NCI-H2196 (cell line): ENCODE results near the gene RNLS.

ENCODE experiments used
- DNase-seq: peaks from one replicate; lab custom pipeline; 2025; ENCODE audit not compliant: unreplicated experiment; lab: John Stamatoyannopoulos, UW

RNLS gene

DNA sequence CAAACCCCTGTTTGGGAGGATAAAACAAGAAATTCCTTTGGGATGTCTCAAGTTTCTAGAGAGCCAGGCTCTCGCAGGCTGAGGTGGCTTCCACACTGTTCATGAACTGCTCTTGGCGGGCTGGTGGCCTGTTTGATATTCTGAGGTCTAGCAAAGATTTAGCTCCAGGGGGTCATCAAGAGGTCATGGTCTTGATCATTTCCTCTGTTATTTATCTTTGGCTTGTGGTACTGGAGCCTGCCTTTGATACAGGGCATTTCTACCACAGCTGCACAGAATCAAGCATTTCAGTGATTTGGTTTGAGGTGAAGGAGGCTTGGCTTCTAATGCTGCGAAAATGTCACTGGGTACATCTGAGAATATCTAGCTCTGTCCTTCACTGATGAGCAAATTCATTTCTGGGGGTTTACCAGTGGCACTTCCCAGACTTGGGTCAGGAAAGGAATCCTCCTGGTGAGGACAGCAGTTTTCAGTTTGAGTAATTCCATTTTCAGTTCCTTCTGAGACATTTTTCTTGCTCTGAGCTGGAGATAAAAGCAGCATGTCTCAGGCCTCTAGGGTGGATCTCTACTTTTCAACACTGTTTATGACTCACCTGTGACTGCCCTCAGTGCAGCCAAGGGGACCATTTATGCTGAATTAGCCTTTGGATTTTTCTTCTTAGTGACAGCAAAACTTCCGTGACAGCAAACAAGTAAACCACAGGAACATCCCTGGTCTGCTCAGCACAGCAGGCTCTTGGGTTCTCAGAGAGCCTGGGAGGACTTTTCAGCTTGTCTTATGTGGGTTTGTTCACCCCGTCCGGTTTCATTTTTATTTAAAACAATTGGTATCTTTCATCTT is 312.0 kb downstream of the RNLS start:
- DNase-seq, result no peak

GRCh38 chr10:88270061-88270808 is 312.9 kb downstream of the RNLS start:
- DNase-seq, result no peak

DNA sequence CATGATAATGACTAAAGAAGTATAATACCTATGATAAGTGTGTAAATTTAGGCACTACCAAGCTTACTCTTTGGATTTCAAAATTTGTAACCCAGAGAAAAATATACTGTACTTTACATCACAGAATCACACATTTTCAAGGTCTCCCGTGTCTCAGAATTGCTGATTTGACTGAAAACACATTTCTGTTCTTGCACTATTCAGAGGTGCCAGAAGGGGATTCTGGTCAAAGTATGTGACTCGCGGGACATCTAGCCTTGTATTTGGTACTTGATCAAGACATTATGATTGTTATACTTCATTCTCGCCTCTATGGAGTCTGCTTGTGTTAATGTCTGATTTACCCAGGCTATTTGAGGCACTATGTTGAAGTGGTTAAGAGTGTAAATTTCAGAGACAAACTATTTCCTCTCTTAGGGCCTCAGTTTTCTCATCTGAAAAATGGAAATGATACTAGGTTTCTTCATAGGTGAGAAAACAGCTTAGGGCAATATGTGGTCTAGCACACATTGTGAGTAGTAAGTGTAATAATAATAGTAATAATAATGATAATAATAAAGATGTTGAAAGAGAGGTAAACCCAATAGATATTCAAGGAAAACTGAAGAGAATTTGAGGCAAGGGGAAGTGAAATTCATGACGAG is 320.4 kb downstream of the RNLS start:
- DNase-seq, result no peak

GRCh38 chr10:88261152-88261551 is 322.0 kb downstream of the RNLS start:
- no peak for DNase-seq

- DNase-seq, result no peak
Measured at GRCh38 chr10:88260329-88261051, 322.6 kb downstream of the RNLS start.

- DNase-seq, result no peak
Measured at GRCh38 chr10:88259381-88259780, 323.7 kb downstream of the RNLS start.

DNA sequence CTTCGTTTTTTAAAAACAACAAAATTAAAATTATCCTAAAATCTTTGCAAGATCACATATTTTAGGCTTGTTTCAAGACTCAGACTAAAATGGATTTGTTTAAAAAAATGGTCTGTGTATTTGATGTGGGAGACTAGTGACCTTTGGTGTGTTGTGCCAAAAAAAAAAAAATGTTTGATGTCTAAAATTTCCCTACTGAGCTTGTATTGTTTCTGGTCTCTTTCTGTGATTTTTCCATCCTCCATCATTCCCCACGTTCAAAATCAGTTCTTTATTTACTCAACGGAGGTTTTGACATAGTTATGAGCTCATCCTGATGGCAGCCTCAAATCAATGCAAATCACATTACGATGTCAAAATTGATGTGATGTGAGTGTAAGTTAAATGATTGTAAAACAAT is 326.2 kb downstream of the RNLS start:
- DNase-seq, result no peak

- no peak for DNase-seq
Measured at GRCh38 chr10:88256013-88256680, 327.0 kb downstream of the RNLS start.

DNA sequence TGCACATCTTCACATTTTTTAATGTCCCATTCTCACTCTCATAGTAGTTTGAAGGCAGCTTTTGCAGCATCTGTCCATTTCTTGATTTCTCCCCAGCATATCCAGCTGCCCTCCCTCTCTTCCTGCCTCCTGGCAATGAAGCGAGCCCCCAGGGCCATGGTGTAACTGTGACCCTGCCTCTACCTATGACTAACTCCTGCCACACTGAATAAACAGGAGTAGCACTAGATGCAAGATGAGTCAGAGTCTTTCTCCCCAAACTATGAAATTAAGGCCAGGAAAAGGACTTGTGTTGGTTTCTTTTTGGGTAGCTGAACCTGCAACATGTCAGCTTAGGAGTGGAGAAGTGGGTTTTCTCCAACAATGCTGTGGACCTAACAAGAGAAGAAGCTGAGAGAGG is 329.0 kb downstream of the RNLS start:
- no peak for DNase-seq

DNA sequence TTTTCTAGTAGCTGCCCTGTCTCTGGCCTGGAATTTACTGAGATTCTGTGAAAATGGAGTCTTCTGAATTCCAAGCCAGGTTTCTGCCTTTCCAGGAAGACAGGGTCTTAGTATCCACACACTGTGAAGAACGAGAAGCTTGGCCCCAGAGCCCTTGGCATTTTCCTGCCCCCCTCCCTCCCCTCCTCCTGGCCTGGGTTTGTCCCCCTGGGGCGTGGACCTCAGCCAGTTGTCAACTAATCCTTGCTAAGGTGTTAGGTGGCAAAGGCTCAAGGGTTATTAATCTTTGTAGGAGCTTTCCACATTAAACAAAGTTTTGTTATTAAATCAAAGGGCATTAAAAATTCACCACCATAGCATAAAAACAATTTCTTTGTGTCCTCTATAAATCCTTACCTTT is 329.5 kb downstream of the RNLS start:
- DNase-seq, result no peak

GRCh38 chr10:88253128-88253527 is 330.0 kb downstream of the RNLS start:
- DNase-seq, result no peak

DNA sequence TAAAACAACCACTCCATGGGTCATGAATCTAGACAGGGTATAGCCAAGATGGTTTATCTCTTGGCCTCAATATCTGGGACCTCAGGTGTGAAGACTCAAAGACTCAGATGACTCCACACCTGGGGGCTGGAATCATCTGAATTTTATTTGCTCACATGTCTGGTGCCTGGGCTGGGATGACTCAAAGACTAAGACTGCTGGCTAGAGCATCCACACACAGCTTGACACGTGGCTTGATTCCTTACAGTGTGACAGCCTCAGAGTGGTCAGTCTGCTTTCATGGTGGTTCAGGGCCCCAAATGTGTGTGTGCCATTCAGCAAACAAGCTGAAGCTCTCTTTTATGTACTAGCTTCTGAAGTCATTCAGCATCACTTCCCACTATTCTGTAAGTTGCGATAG is 333.7 kb downstream of the RNLS start:
- no peak for DNase-seq

GRCh38 chr10:88246675-88247074 is 336.4 kb downstream of the RNLS start:
- no peak for DNase-seq

DNA sequence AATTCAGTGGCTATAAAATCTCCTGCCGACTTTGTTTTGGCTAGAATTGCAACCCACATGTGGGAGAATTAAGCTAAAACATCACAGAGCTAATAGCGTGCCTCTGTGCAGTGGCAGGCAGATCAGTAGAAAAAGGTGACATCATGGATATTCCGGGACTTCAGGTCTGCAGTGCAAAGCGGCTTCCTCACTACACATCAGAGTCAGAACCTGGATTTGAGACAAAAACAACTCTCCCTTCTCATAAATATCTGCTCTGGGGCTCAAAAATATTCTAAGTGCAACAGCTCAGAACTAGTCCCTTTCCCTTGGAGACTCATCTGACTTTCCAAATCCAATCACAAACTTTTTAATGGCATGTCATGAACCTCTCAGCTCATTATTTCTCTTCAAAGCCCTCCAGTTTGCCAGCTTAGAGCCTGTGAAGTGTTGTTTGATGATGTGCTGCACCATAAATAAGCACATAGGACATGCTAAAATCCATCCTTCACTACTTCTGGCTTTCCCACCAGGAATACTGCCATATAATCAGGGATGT is 337.1 kb downstream of the RNLS start:
- DNase-seq, result no peak

DNA sequence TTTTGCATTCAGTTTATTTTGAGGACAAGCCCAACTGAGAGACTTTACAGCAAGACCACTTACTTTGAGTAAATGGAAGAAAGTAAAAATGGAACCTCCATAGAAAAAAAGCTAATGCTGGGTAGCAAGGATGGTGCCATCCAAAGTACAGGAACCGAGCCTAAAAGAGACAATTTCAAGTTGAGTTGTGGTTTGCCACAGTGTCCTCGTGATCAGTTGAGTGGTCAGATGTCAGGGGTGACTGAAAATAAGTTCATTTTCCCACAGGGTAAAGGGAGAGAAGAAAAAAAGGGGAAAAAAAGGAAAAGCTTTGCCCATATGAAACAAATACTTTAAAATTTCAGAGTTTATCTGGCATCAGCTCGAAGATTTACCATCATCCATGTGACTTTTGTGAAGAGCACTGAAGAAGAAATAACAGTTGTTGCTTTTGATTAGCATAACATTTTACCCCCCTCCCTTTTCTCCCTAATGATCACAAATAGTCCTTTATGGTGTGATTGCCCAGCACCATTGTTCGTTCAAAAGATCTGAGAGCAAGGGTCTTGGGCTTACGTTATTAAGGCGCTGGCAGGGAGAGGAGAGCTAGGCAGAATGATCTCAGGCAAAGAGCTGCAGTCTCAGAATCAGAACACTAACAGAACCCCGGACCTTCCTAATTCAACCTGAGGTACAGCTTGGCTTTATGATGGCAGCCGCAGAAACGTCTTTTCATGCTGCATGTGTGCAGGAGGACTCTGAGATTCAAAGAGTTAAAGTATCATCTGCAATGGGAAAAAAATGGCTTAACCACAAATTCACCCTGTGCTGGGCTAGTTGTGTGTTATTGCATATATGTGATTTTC is 338.1 kb downstream of the RNLS start:
- DNase-seq, result no peak

GRCh38 chr10:88243836-88244730 is 339.0 kb downstream of the RNLS start:
- peak; percentile 42 for DNase-seq

GRCh38 chr10:88243202-88243744 is 339.8 kb downstream of the RNLS start:
- DNase-seq, result no peak

GRCh38 chr10:88241501-88241900 is 341.6 kb downstream of the RNLS start:
- no peak for DNase-seq
